Measurements from ENCODE around the gene SLC6A19. TPM values are rescaled to one million over a fixed set of nuclear protein-coding genes. Genes with fewer than 3 reads are reported as not detected.

SLC6A19 gene
- polyA plus RNA-seq, 1 of the 3 experiments (the other 2 are of a cell fraction), result not detected

DNA sequence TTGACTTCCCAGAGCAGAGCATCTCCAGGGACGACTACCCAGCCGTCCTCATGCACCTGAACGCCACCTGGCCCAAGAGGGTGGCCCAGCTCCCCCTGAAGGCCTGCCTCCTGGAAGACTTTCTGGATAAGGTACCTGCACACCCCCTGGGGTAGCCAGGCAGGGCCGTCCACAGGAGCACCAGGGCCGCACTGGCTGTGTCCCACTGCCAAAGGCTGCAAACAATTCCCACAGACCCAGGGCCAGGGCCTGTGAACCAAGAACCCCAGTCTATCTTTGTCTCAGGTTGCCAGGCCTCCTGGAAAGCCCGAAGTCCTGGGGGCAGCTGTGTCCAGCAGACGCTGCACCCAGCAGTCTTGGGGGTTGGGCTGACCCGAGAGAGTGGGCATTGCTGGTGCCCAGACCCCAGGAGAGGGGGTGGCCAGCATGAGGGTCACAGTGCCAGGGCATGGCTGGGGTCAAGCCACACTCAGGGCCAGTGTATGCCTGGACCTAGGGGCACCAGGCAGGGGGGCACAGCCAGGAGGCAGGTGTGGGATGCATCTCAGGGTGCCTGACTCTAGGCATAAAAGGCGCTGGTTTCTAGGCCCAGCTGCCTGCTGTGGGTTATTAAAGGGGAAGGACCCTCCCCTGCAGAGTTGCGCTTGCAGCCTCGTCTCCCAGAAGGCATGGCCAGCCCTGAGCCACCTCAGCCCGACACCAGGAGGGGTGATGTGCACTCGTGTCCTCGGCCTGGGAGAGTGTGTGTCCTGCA is 41.5 kb downstream of the SLC6A19 start (continued):
- TF ChIP-seq USF1 (IDR thresholded peaks at IDR 0.05; ENCODE audit: borderline replicate concordance, low read depth) (no peak), JUND (IDR thresholded peaks at IDR 0.05) (no peak), RCOR1 (IDR thresholded peaks at IDR 0.05; ENCODE audit: low read length) (no peak), NRF1 (IDR thresholded peaks at IDR 0.05; ENCODE audit: low read depth, low read length) (no peak), POLR2AphosphoS5 (IDR thresholded peaks at IDR 0.05; ENCODE audit: low read depth, low read length) (no peak)

DNA sequence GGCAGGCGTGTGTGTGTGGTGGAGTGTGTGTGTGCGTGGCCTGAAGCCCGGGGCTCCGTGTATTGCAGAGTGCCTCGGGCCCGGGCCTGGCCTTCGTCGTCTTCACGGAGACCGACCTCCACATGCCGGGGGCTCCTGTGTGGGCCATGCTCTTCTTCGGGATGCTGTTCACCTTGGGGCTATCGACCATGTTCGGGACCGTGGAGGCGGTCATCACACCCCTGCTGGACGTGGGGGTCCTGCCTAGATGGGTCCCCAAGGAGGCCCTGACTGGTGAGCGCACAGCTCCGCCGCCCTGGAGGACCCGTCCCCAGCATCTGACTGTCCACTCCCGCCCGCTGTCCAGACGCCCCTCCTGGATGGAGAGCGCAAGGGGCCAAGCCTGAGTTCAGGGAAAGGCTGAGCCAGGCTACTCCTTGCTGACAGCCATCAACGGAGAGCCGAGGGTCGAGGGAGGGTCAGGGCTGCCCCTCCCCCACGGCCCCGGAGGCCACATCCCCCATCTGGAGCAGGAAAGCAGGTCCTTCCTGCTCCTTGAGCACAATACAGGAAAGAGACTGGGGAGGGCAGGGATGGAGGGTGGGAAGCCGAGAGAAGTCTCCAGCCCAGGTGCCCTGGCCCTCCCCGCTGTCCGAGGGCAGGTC is 42.2 kb downstream of the SLC6A19 start:
- no peak for DNase-seq
- Histone ChIP-seq H3K4me3 (ENCODE audit: low read depth in 2 of 2, low read length in 1 of 2) (no peak overlapping the region), H3K9ac (no peak overlapping the region), H3K4me2 (no peak overlapping the region), H3K9me2 (no peaks in the 10 kb centered on the region), H3K27me3 (ENCODE audit: insufficient read depth) (peaks cover 18% of the 10 kb centered on the region), H4K20me1 (ENCODE audit: insufficient read depth) (no peaks in the 10 kb centered on the region), H3K27ac (ENCODE audit: low read depth in 2 of 2, low read length in 1 of 2) (no peak overlapping the region), H3K4me1 (ENCODE audit: control insufficient read depth in 1 of 2, insufficient read depth in 2 of 2, low read depth in 1 of 2, low read length in 1 of 2) (no peaks in the 10 kb centered on the region; a peak in 1 of 4 replicates), H3F3A (replicated peaks; ENCODE audit: insufficient read depth) (no peaks in the 10 kb centered on the region), H2AFZ (ENCODE audit: low read depth) (no peak overlapping the region), H3K79me2 (ENCODE audit: insufficient read depth) (no peaks in the 10 kb centered on the region), H3K9me3 (no peaks in the 10 kb centered on the region), H3K36me3 (replicated peaks in 1 of 2; ENCODE audit: control insufficient read depth in 1 of 2, insufficient read depth in 2 of 2, low read length in 1 of 2) (no peaks in the 10 kb centered on the region)
- CTCF ChIA-PET, result no interaction called here
- TF ChIP-seq FOXM1 (IDR thresholded peaks at IDR 0.05; ENCODE audit: low read depth) (no peak), PBX3 (IDR thresholded peaks at IDR 0.05) (no peak), RCOR1 (IDR thresholded peaks at IDR 0.05; ENCODE audit: low read length) (no peak)
- POLR2A ChIA-PET, result no interaction called here
- WGBS (ENCODE audit: low lambda C conversion rate), result 38% methylated on average over 3 of the region's 33 CpGs

DNA sequence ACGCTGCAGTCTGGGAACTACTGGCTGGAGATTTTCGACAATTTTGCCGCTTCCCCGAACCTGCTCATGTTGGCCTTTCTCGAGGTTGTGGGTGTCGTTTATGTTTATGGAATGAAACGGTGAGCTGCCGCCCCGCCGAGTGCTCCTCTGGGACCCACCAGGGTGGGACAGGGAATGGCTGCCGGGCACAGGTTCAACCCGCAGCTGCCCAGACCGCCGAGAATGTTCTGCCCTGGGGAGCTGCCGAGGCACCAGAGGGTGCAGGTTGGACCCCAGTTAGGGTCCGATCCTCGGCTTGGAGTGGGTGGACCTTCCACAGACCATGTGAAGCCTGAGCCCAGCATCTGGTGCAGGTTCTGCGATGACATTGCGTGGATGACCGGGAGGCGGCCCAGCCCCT is 42.9 kb downstream of the SLC6A19 start:
- Histone ChIP-seq H3K9me2 (no peaks in the 10 kb centered on the region), H3K4me2 (no peak overlapping the region), H3K27me3 (ENCODE audit: insufficient read depth) (peaks cover 18% of the 10 kb centered on the region), H3K4me3 (ENCODE audit: low read depth in 2 of 2, low read length in 1 of 2) (no peak overlapping the region), H3K36me3 (replicated peaks in 1 of 2; ENCODE audit: control insufficient read depth in 1 of 2, insufficient read depth in 2 of 2, low read length in 1 of 2) (no peaks in the 10 kb centered on the region), H2AFZ (ENCODE audit: low read depth) (no peak overlapping the region), H3K4me1 (ENCODE audit: control insufficient read depth in 1 of 2, insufficient read depth in 2 of 2, low read depth in 1 of 2, low read length in 1 of 2) (no peaks in the 10 kb centered on the region; a peak in 1 of 4 replicates), H4K20me1 (ENCODE audit: insufficient read depth) (no peaks in the 10 kb centered on the region), H3K9ac (no peak overlapping the region), H3K9me3 (no peaks in the 10 kb centered on the region), H3K27ac (ENCODE audit: low read depth in 2 of 2, low read length in 1 of 2) (no peak overlapping the region), H3F3A (replicated peaks; ENCODE audit: insufficient read depth) (no peaks in the 10 kb centered on the region), H3K79me2 (ENCODE audit: insufficient read depth) (no peaks in the 10 kb centered on the region)
- CTCF ChIA-PET, result interaction anchor here (2.8 kb wide), 1 partner anchor 70 kb away, joined by 12 read pairs; no protein-coding TSS in a partner anchor
- TF ChIP-seq FOXM1 (IDR thresholded peaks at IDR 0.05; ENCODE audit: low read depth), result no peak
- DNase-seq, result no peak
- WGBS (ENCODE audit: low lambda C conversion rate), result 26% methylated on average over 15 of the region's 21 CpGs
- POLR2A ChIA-PET, result no interaction called here

All from SK-N-SH (cell line).